Naive thymus-derived CD4-positive, alpha-beta T cell (primary cell): ENCODE results near the gene PPP4R3A. TPM values are rescaled to one million over a fixed set of nuclear protein-coding genes. Genes with fewer than 3 reads are reported as not detected.
A peak's percentile ranks its signal among the peaks of the same experiment; 100 is the strongest.

Experiments used
- ATAC-seq: fragments of 150-1000 bp; cut with Tn5 transposase; 2 replicates; pipeline ENCODE4 v1.10.0; 2021; ENCODE audit warnings: mild to moderate bottlenecking, moderate library complexity
- CTCF ChIA-PET: fragments of 350-600 bp; sonication (Branson Sonifier 250); formaldehyde crosslinking; loops from one replicate; lab custom pipeline; 2021; ENCODE audit warnings: antibody characterized with exemption; lab: Charles Lee
- POLR2A ChIA-PET: fragments of 350-600 bp; sonication (Branson Sonifier 250); formaldehyde crosslinking; loops from one replicate; lab custom pipeline; 2021; ENCODE audit warnings: antibody characterized with exemption, inconsistent platforms; lab: Charles Lee
- DNase-seq, 9 donors: peaks; one replicate each; pipeline versions ENCODE4 v3.0.0 to v3.0.0-alpha.2; 2020 to 2022; ENCODE audit warnings: mixed read lengths in 1 of 9
- H3K27ac ChIP-seq: one replicate; pipeline ENCODE4 v1.7.0; 2013; ENCODE audit warnings: mild to moderate bottlenecking, low read depth, low read length, moderate library complexity
- H3K27me3 ChIP-seq, 2 donors: one replicate each; pipeline ENCODE4 v1.7.0; 2013; ENCODE audit warnings: low read length in 2 of 2, mild to moderate bottlenecking in 2 of 2, moderate library complexity in 2 of 2; ENCODE audit not compliant: control insufficient read depth in 2 of 2, insufficient read depth in 2 of 2
- H3K36me3 ChIP-seq, 3 experiments: 1 replicate in 2 of 3; 2 replicates in 1 of 3; pipeline ENCODE4 v1.7.0; 2013; ENCODE audit warnings: low read length in 3 of 3, mild to moderate bottlenecking in 3 of 3, moderate library complexity in 1 of 3; ENCODE audit not compliant: insufficient read depth in 3 of 3, control insufficient read depth in 2 of 3
- H3K4me1 ChIP-seq, 2 donors: one replicate each; pipeline ENCODE4 v1.7.0; 2013; ENCODE audit warnings: low read length in 2 of 2, mild to moderate bottlenecking in 2 of 2, moderate library complexity in 1 of 2; ENCODE audit not compliant: control insufficient read depth in 2 of 2, insufficient read depth in 2 of 2
- H3K4me3 ChIP-seq: 2 replicates; pipeline ENCODE4 v1.7.0; 2013; ENCODE audit warnings: mild to moderate bottlenecking, low read length
- H3K9me3 ChIP-seq, 3 experiments: 1 replicate in 2 of 3; 2 replicates in 1 of 3; pipeline ENCODE4 v1.7.0; 2013; ENCODE audit warnings: low read length in 3 of 3; ENCODE audit not compliant: control insufficient read depth in 2 of 3
- H3K27ac Mint-ChIP-seq, 9 donors: one replicate each; pipeline ENCODE4 v1.8.0; 2020 to 2022; ENCODE audit warnings: mixed read lengths in 9 of 9, mild to moderate bottlenecking in 8 of 9, moderate library complexity in 5 of 9, inconsistent platforms in 2 of 9
- H3K27me3 Mint-ChIP-seq, 5 donors: one replicate each; pipeline ENCODE4 v1.8.0; 2021 to 2022; ENCODE audit warnings: mixed read lengths in 5 of 5, mild to moderate bottlenecking in 1 of 5
- H3K36me3 Mint-ChIP-seq, 5 donors: one replicate each; pipeline ENCODE4 v1.8.0; 2020 to 2022; ENCODE audit warnings: mixed read lengths in 5 of 5, mild to moderate bottlenecking in 3 of 5, inconsistent platforms in 1 of 5
- H3K4me1 Mint-ChIP-seq, 7 donors: one replicate each; pipeline ENCODE4 v1.8.0; 2020 to 2022; ENCODE audit warnings: mixed read lengths in 7 of 7, mild to moderate bottlenecking in 3 of 7, inconsistent platforms in 1 of 7
- H3K4me3 Mint-ChIP-seq, 10 donors: one replicate each; pipeline ENCODE4 v1.8.0; 2020 to 2022; ENCODE audit warnings: mild to moderate bottlenecking in 10 of 10, mixed read lengths in 10 of 10, moderate library complexity in 6 of 10, inconsistent platforms in 2 of 10
- H3K9me3 Mint-ChIP-seq, 11 donors: one replicate each; pipeline ENCODE4 v1.8.0; 2020 to 2022; ENCODE audit warnings: mixed read lengths in 11 of 11, mild to moderate bottlenecking in 4 of 11, inconsistent platforms in 1 of 11, moderate library complexity in 1 of 11
- intact Hi-C, 2 donors: fragments of 100-400 bp; cut with micrococcal nuclease; formaldehyde crosslinking; loops; one replicate each; pipeline ENCODE4 v1.15.1; 2023
- polyA plus RNA-seq, 2 donors: library from polyadenylated mRNA; unstranded; fragments of 300-500 nt; fragmentation: Illumina TruSeq; gene quantifications; one replicate each; pipeline ENCODE4 v1.2.3, GENCODE V29; 2021
- total RNA-seq, 6 experiments: library from RNA in 5 of 6; stranded (reverse) in 5 of 6; gene quantifications; 1 replicate in 5 of 6; 2 replicates in 1 of 6; pipeline ENCODE4 v1.2.3 and lab custom pipeline; 2021 to 2026

Gene PPP4R3A
- total and polyA plus RNA-seq, 7 experiments from 2014 or later = 81.5 to 214 (median 156) TPM

DNA sequence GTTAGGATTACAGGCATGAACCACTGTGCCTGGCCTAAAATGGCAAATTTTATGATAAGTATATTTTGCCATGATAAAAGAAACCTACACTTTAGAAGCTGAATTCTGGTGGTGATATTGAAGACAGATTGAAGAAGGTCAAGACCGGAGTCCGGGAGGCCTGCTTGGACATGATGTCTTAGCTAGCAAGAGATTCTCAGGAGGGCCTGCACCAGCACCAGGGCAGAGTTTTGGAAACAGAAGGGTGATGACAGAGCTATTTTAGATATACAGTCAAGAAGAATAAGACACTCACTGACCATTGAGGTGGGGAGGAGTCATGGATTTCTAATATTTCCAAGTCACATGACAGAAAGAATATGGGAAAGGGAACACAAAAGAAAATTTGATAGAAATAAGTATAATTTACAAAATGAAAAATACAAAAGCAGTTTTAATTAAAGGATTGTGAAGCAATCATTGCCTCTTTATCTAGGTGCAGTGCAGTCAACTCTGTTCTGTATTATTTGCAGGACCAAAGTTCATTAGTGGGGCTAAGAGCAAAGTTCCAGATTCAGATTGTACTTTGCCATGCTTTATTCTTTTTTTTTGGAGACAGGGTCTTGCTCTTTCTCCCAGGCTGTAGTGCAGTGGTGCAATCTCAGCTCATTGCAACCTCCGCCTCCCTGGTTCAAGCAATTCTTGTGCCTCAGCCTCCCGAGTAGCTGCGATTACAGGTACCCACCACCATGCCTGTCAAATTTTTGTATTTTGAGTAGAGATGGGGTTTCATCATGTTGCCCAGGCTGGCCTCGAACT, 9.3 kb upstream of the PPP4R3A start:
- intact Hi-C loops = loop anchor here in 1 of 2 donors (10.0 kb wide), 1 partner anchor 1565 kb away; the partner anchor contains the start of genes EFCAB11 and TDP1
- ChIA-PET POLR2A (interaction anchor here (0.7 kb wide), 1 partner anchor 8 kb away, joined by 3 read pairs; no protein-coding TSS in a partner anchor), CTCF (no interaction called here)
- no peak overlapping the region for H3K4me3 Mint-ChIP-seq
- Histone ChIP-seq H3K36me3 (no peaks in the 10 kb centered on the region), H3K27ac (no peak overlapping the region), H3K4me1 (no peaks in the 10 kb centered on the region), H3K9me3 (no peaks in the 10 kb centered on the region), H3K4me3 (no peak overlapping the region), H3K27me3 (no peaks in the 10 kb centered on the region)
- DNase-seq = no peak
- H3K4me1 Mint-ChIP-seq = peaks cover 0 to 10% (median 0%) of the 10 kb centered on the region in 7 donors
- H3K27me3 Mint-ChIP-seq = peaks cover 0 to 15% (median 3%) of the 10 kb centered on the region in 5 donors
- ATAC-seq = no peak
- no peak overlapping the region for H3K27ac Mint-ChIP-seq
- H3K9me3 Mint-ChIP-seq = peaks cover 0 to 10% (median 2%) of the 10 kb centered on the region in 11 donors
- peaks cover 0 to 7% (median 4%) of the 10 kb centered on the region in 5 donors for H3K36me3 Mint-ChIP-seq

DNA sequence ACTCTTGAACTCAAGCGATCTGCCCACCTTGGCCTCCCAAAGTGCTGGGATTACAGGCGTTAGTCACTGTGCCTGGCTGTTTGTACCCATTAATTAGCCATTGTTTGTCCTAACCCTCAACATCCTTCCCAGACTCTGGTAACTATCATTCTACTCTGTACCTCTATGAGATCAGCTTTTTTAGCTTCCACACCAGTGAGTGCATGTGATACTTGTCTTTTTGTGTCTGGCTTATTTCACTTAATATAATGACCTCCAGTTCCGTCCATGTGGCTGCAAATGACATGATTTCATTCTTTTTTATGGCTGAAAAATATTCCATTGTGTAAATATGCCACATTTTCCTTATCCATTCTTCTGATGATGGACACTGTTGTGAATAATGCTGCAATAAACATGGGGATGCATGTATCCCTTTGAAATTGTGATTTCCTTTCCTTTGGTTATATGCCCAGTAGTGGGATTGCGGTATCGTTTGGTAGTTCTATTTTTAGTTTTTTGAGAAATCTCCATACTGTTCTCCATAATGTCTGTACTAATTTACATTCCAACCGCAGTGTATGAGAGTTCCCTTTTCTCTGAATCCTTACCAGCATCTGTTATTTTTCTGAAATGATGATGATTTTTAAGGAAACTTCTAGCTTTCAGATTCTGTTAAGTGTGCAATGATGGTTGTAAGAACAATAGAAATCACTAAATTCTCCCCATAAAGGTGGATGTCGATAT, 6.7 kb upstream of the PPP4R3A start:
- ChIA-PET POLR2A (no interaction called here), CTCF (no interaction called here)
- H3K4me3 Mint-ChIP-seq = no peak overlapping the region
- Histone ChIP-seq H3K27me3 (no peaks in the 10 kb centered on the region), H3K27ac (no peak overlapping the region), H3K9me3 (no peaks in the 10 kb centered on the region), H3K4me1 (no peaks in the 10 kb centered on the region), H3K36me3 (no peaks in the 10 kb centered on the region), H3K4me3 (no peak overlapping the region)
- peaks cover 0 to 6% (median under 1%) of the 10 kb centered on the region in 11 donors for H3K9me3 Mint-ChIP-seq
- no peak for DNase-seq
- intact Hi-C loops = loop anchor here in 1 of 2 donors (10.0 kb wide), 1 partner anchor 1562 kb away; the partner anchor contains the start of genes EFCAB11 and TDP1
- ATAC-seq = no peak
- H3K27me3 Mint-ChIP-seq = peaks cover 0 to 10% (median 0%) of the 10 kb centered on the region in 5 donors
- H3K4me1 Mint-ChIP-seq = peaks cover 0 to 7% (median 0%) of the 10 kb centered on the region in 7 donors
- H3K27ac Mint-ChIP-seq = no peak overlapping the region
- peaks cover 0 to 2% (median under 1%) of the 10 kb centered on the region in 5 donors for H3K36me3 Mint-ChIP-seq

DNA sequence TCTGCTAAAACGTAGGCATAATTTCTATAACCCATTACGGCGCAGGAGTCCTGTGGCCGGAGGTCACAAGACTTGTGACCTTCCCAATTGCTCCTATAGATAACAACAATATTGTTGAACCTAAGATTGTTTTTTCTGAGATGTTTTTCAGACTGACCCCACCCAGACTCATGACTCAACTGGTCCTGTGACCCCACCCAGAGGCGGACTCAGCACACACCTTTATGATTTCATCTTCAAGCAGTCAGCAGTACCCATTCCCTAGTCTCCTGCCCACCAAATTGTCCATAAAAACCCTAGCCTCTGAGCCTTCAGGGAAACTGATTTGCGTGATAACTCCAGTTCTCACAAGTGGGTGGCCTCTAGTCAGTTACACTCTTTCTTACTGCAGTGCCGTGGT, 5.9 kb upstream of the PPP4R3A start:
- no peak overlapping the region for H3K27ac ChIP-seq
- Mint-ChIP-seq H3K4me3 (no peak overlapping the region), H3K36me3 (peaks cover 0 to 4% (median 0%) of the 10 kb centered on the region in 5 donors), H3K27me3 (peaks cover 0 to 10% (median 0%) of the 10 kb centered on the region in 5 donors), H3K27ac (no peak overlapping the region), H3K4me1 (peaks cover 0 to 9% (median 3%) of the 10 kb centered on the region in 7 donors), H3K9me3 (peaks cover 0 to 4% (median 0%) of the 10 kb centered on the region in 11 donors)
- intact Hi-C loops = loop anchor here in 1 of 2 donors (10.0 kb wide), 1 partner anchor 1561 kb away; the partner anchor contains the start of genes EFCAB11 and TDP1
- CTCF ChIA-PET = no interaction called here
- no peaks in the 10 kb centered on the region for H3K4me1 ChIP-seq
- H3K9me3 ChIP-seq = no peaks in the 10 kb centered on the region
- DNase-seq = no peak
- no peaks in the 10 kb centered on the region for H3K36me3 ChIP-seq
- no peak overlapping the region for H3K4me3 ChIP-seq
- no peaks in the 10 kb centered on the region for H3K27me3 ChIP-seq
- POLR2A ChIA-PET = no interaction called here
- no peak for ATAC-seq

DNA sequence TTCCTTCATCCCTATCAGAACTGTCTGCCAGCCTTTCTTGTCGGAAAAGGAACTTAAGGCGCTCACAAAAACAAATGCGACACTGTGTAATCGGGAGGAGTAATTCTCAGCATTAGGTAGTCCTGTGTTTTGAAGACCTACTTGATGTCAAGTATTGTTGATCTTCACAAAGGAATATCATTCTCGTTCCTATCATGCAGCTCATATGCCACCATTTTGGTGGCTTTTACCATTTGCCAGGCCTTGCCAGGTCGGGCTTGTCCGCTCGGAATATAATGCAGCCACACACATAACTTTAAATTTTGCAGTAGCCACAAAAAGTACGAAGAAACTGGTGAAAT, 903 bp upstream of the PPP4R3A start:
- Histone ChIP-seq H3K4me1 (peaks cover 13 to 16% of the 10 kb centered on the region in 2 donors), H3K27ac (peak overlapping the region; percentile 99), H3K27me3 (no peaks in the 10 kb centered on the region), H3K4me3 (peak overlapping the region; percentile 62), H3K36me3 (peaks cover 0 to 21% (median 0%) of the 10 kb centered on the region in 3 experiments), H3K9me3 (no peaks in the 10 kb centered on the region)
- no peaks in the 10 kb centered on the region for H3K27me3 Mint-ChIP-seq
- intact Hi-C loops = loop anchor here (2.0 to 10.0 kb wide), 11 partner anchors 64 to 1556 kb away; partner anchors contain the start of genes CALM1 (in 2 of the 2), CPSF2 (in 1 of the 2), EFCAB11 (in 1 of the 2) and NDUFB1 (in 1 of the 2)
- H3K9me3 Mint-ChIP-seq = no peaks in the 10 kb centered on the region
- peaks cover 12 to 32% (median 29%) of the 10 kb centered on the region in 7 donors for H3K4me1 Mint-ChIP-seq
- CTCF ChIA-PET = interaction anchor here (1.0 kb wide), 1 partner anchor 502 kb away, joined by 3 read pairs; no protein-coding TSS in a partner anchor
- peak overlapping the region; percentile 100 for H3K27ac Mint-ChIP-seq
- POLR2A ChIA-PET = interaction anchor here (0.6 to 2.4 kb wide), 6 partner anchors 9 to 529 kb away, joined by 3 to 13 read pairs (median 3); partner anchors contain the start of gene TRIP11
- DNase-seq (no peak), ATAC-seq (no peak)
- peak overlapping the region; percentile 90 to 100 (median 98) for H3K4me3 Mint-ChIP-seq
- H3K36me3 Mint-ChIP-seq = peaks cover 4 to 20% (median 13%) of the 10 kb centered on the region in 5 donors

DNA sequence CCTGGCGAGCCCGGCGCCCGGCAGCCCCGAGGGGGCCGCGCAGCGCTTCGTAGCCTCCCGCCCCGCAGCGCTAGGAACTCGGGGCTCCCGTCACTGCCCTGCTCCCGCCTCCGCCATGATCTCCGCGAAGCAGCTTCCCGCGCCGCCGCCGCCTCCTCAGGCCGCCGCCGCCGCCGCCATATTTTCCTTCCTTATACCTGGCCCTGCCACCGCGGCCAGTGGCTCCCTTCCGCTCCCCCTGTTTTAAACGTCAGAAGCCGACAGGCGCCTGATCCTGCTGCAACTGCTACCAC, 286 bp downstream of the PPP4R3A start:
- Mint-ChIP-seq H3K27ac (peak overlapping the region; percentile 100), H3K27me3 (no peaks in the 10 kb centered on the region), H3K36me3 (peaks cover 4 to 22% (median 19%) of the 10 kb centered on the region in 5 donors), H3K9me3 (no peaks in the 10 kb centered on the region), H3K4me3 (peak overlapping the region; percentile 90 to 100 (median 98)), H3K4me1 (peaks cover 19 to 43% (median 38%) of the 10 kb centered on the region in 7 donors)
- Histone ChIP-seq H3K27me3 (no peaks in the 10 kb centered on the region), H3K9me3 (no peaks in the 10 kb centered on the region), H3K4me3 (peak overlapping the region; percentile 62), H3K27ac (peak overlapping the region; percentile 99), H3K36me3 (peaks cover 0 to 24% (median 1%) of the 10 kb centered on the region in 3 experiments), H3K4me1 (peaks cover 20 to 28% of the 10 kb centered on the region in 2 donors)
- ATAC-seq (peak; percentile 55), DNase-seq (no peak)
- ChIA-PET CTCF (interaction anchor here (0.8 kb wide), 1 partner anchor 751 kb away, joined by 3 read pairs; no protein-coding TSS in a partner anchor), POLR2A (interaction anchor here (0.7 to 2.4 kb wide), 17 partner anchors 9 to 597 kb away, joined by 3 to 13 read pairs (median 4); partner anchors contain the start of genes ATXN3, RPS6KA5, TC2N and TRIP11)
- intact Hi-C loops = loop anchor here (1.0 to 10.0 kb wide), 22 partner anchors 38 to 1555 kb away; partner anchors contain the start of genes ATXN3 (in 2 of the 2), CALM1 (in 2 of the 2), TRIP11 (in 2 of the 2) and CCDC88C (in 1 of the 2)
